Mammary epithelial cell (primary cell): ENCODE measurements around the gene STIMATE.

Experiments
- CTCF ChIP-seq, 2 donors: IDR thresholded peaks in 1 of 2; conservative IDR thresholded peaks in 1 of 2; 2 replicates each; pipeline ENCODE4 v1.5.1; 2011 to 2012; ENCODE audit warnings: inconsistent platforms in 2 of 2, low read length in 2 of 2, mild to moderate bottlenecking in 2 of 2, control low read depth in 1 of 2, low read depth in 1 of 2; ENCODE audit not compliant: insufficient read depth in 1 of 2; ENCODE audit errors: extremely low read depth in 1 of 2
- EZH2 ChIP-seq: IDR thresholded peaks from 2 replicates; pipeline ENCODE4 v1.6.1; 2012; ENCODE audit warnings: low read length, inconsistent platforms, borderline replicate concordance

- TF ChIP-seq CTCF (conservative IDR thresholded peaks at IDR 0.05 in 1 of 2, IDR thresholded peaks at IDR 0.05 in 1 of 2; ENCODE audit: extremely low read depth in 1 of 2, insufficient read depth in 1 of 2, low read depth in 1 of 2, low read length in 2 of 2): no peak
- no peak for TF ChIP-seq EZH2
These were observed 50.8 kb downstream of the STIMATE start for GRCh38 chr3:52846432-52846965.
